ENCODE measurements around the gene HNRNPA1L2.
"Not testable (repeated sequence)": the region's sequence is repeated elsewhere in the genome, so short reads cannot be mapped to it uniquely, and the experiment has no call there.

The HNRNPA1L2 gene

GRCh38 chr13:52642131-52642530, at the start of gene HNRNPA1L2:
Gene HNRNPA1L2, plus strand, starts transcription at chr13:52642431. Its CDS starts 62 bp downstream, at chr13:52642493.
- Histone ChIP-seq H3K36me3 (ENCODE audit: control insufficient read depth in 2 of 2, insufficient read depth in 2 of 2, low read length in 2 of 2) (peaks cover 10% of the 10 kb centered on the region in 2 donors), H3K9ac (ENCODE audit: low read length in 2 of 2) (no peak within 1 kb of the TSS), H3K27ac (ENCODE audit: low read length) (no peak within 1 kb of the TSS), H3K27me3 (ENCODE audit: control insufficient read depth in 1 of 2, insufficient read depth in 2 of 2, low read length in 2 of 2) (no peaks in the 10 kb centered on the region), H3K4me1 (ENCODE audit: control insufficient read depth, insufficient read depth, low read length) (no peaks in the 10 kb centered on the region), H3K9me3 (ENCODE audit: control insufficient read depth in 2 of 2, low read length in 2 of 2) (no peaks in the 10 kb centered on the region), H3K4me3 (ENCODE audit: low read length in 2 of 2) (no peak within 1 kb of the TSS)

GRCh38 chr13:52593175-52593574, 49.1 kb upstream of the HNRNPA1L2 start:
- H3K27ac ChIP-seq (ENCODE audit: low read length); H3K36me3 ChIP-seq (ENCODE audit: control insufficient read depth in 2 of 2, insufficient read depth in 2 of 2, low read length in 2 of 2); H3K4me3 ChIP-seq (ENCODE audit: low read length in 2 of 2); H3K4me1 ChIP-seq (ENCODE audit: control insufficient read depth, insufficient read depth, low read length); H3K27me3 ChIP-seq (ENCODE audit: control insufficient read depth in 1 of 2, insufficient read depth in 2 of 2, low read length in 2 of 2); H3K9ac ChIP-seq (ENCODE audit: low read length in 2 of 2); H3K9me3 ChIP-seq (ENCODE audit: control insufficient read depth in 2 of 2, low read length in 2 of 2): not testable (repeated sequence)

- H3K9me3 ChIP-seq (ENCODE audit: control insufficient read depth in 2 of 2, low read length in 2 of 2); H3K4me1 ChIP-seq (ENCODE audit: control insufficient read depth, insufficient read depth, low read length); H3K4me3 ChIP-seq (ENCODE audit: low read length in 2 of 2); H3K36me3 ChIP-seq (ENCODE audit: control insufficient read depth in 2 of 2, insufficient read depth in 2 of 2, low read length in 2 of 2); H3K27me3 ChIP-seq (ENCODE audit: control insufficient read depth in 1 of 2, insufficient read depth in 2 of 2, low read length in 2 of 2); H3K27ac ChIP-seq (ENCODE audit: low read length); H3K9ac ChIP-seq (ENCODE audit: low read length in 2 of 2): not testable (repeated sequence)
These were observed 48.4 kb upstream of the HNRNPA1L2 start for GRCh38 chr13:52593812-52594211.

- not testable (repeated sequence) for H3K9ac ChIP-seq (ENCODE audit: low read length in 2 of 2); H3K27me3 ChIP-seq (ENCODE audit: control insufficient read depth in 1 of 2, insufficient read depth in 2 of 2, low read length in 2 of 2); H3K9me3 ChIP-seq (ENCODE audit: control insufficient read depth in 2 of 2, low read length in 2 of 2); H3K27ac ChIP-seq (ENCODE audit: low read length); H3K36me3 ChIP-seq (ENCODE audit: control insufficient read depth in 2 of 2, insufficient read depth in 2 of 2, low read length in 2 of 2); H3K4me3 ChIP-seq (ENCODE audit: low read length in 2 of 2); H3K4me1 ChIP-seq (ENCODE audit: control insufficient read depth, insufficient read depth, low read length)
These were observed 47.9 kb upstream of the HNRNPA1L2 start for GRCh38 chr13:52594295-52594694.

GRCh38 chr13:52597676-52598075, 44.6 kb upstream of the HNRNPA1L2 start:
- Histone ChIP-seq H3K9ac (ENCODE audit: low read length in 2 of 2) (no peak overlapping the region), H3K27me3 (ENCODE audit: control insufficient read depth in 1 of 2, insufficient read depth in 2 of 2, low read length in 2 of 2) (no peaks in the 10 kb centered on the region), H3K9me3 (ENCODE audit: control insufficient read depth in 2 of 2, low read length in 2 of 2) (no peaks in the 10 kb centered on the region), H3K4me1 (ENCODE audit: control insufficient read depth, insufficient read depth, low read length) (peaks cover 10% of the 10 kb centered on the region), H3K27ac (ENCODE audit: low read length) (no peak overlapping the region), H3K36me3 (ENCODE audit: control insufficient read depth in 2 of 2, insufficient read depth in 2 of 2, low read length in 2 of 2) (no peaks in the 10 kb centered on the region), H3K4me3 (ENCODE audit: low read length in 2 of 2) (no peak overlapping the region)

- H3K4me3 ChIP-seq (ENCODE audit: low read length in 2 of 2), result peak overlapping the region; percentile 54 to 85
- H3K4me1 ChIP-seq (ENCODE audit: control insufficient read depth, insufficient read depth, low read length), result peaks cover 10% of the 10 kb centered on the region
- peak overlapping the region; percentile 76 for H3K27ac ChIP-seq (ENCODE audit: low read length)
- no peaks in the 10 kb centered on the region for H3K27me3 ChIP-seq (ENCODE audit: control insufficient read depth in 1 of 2, insufficient read depth in 2 of 2, low read length in 2 of 2)
- peak overlapping the region; percentile 74 to 80 for H3K9ac ChIP-seq (ENCODE audit: low read length in 2 of 2)
- no peaks in the 10 kb centered on the region for H3K36me3 ChIP-seq (ENCODE audit: control insufficient read depth in 2 of 2, insufficient read depth in 2 of 2, low read length in 2 of 2)
- H3K9me3 ChIP-seq (ENCODE audit: control insufficient read depth in 2 of 2, low read length in 2 of 2), result no peaks in the 10 kb centered on the region
These were observed 43.0 kb upstream of the HNRNPA1L2 start for GRCh38 chr13:52599037-52599847.

GRCh38 chr13:52599848-52600603, 42.2 kb upstream of the HNRNPA1L2 start:
- H3K4me3 ChIP-seq (ENCODE audit: low read length in 2 of 2), result peak overlapping the region; percentile 54 to 85
- H3K9me3 ChIP-seq (ENCODE audit: control insufficient read depth in 2 of 2, low read length in 2 of 2), result no peaks in the 10 kb centered on the region
- peaks cover 10% of the 10 kb centered on the region for H3K4me1 ChIP-seq (ENCODE audit: control insufficient read depth, insufficient read depth, low read length)
- peak overlapping the region; percentile 76 for H3K27ac ChIP-seq (ENCODE audit: low read length)
- no peaks in the 10 kb centered on the region for H3K27me3 ChIP-seq (ENCODE audit: control insufficient read depth in 1 of 2, insufficient read depth in 2 of 2, low read length in 2 of 2)
- no peaks in the 10 kb centered on the region for H3K36me3 ChIP-seq (ENCODE audit: control insufficient read depth in 2 of 2, insufficient read depth in 2 of 2, low read length in 2 of 2)
- peak overlapping the region; percentile 74 to 80 for H3K9ac ChIP-seq (ENCODE audit: low read length in 2 of 2)

GRCh38 chr13:52600666-52601065, 41.6 kb upstream of the HNRNPA1L2 start:
- H3K9ac ChIP-seq (ENCODE audit: low read length in 2 of 2), result peak overlapping the region; percentile 64 to 80
- no peaks in the 10 kb centered on the region for H3K9me3 ChIP-seq (ENCODE audit: control insufficient read depth in 2 of 2, low read length in 2 of 2)
- peak overlapping the region; percentile 54 to 85 for H3K4me3 ChIP-seq (ENCODE audit: low read length in 2 of 2)
- no peaks in the 10 kb centered on the region for H3K36me3 ChIP-seq (ENCODE audit: control insufficient read depth in 2 of 2, insufficient read depth in 2 of 2, low read length in 2 of 2)
- no peaks in the 10 kb centered on the region for H3K27me3 ChIP-seq (ENCODE audit: control insufficient read depth in 1 of 2, insufficient read depth in 2 of 2, low read length in 2 of 2)
- H3K27ac ChIP-seq (ENCODE audit: low read length), result peak overlapping the region; percentile 37
- peaks cover 10% of the 10 kb centered on the region for H3K4me1 ChIP-seq (ENCODE audit: control insufficient read depth, insufficient read depth, low read length)

GRCh38 chr13:52603316-52603715, 38.9 kb upstream of the HNRNPA1L2 start:
- not testable (repeated sequence) for H3K9me3 ChIP-seq (ENCODE audit: control insufficient read depth in 2 of 2, low read length in 2 of 2); H3K9ac ChIP-seq (ENCODE audit: low read length in 2 of 2); H3K27ac ChIP-seq (ENCODE audit: low read length); H3K27me3 ChIP-seq (ENCODE audit: control insufficient read depth in 1 of 2, insufficient read depth in 2 of 2, low read length in 2 of 2); H3K36me3 ChIP-seq (ENCODE audit: control insufficient read depth in 2 of 2, insufficient read depth in 2 of 2, low read length in 2 of 2); H3K4me1 ChIP-seq (ENCODE audit: control insufficient read depth, insufficient read depth, low read length); H3K4me3 ChIP-seq (ENCODE audit: low read length in 2 of 2)

- not testable (repeated sequence) for H3K9ac ChIP-seq (ENCODE audit: low read length in 2 of 2); H3K27me3 ChIP-seq (ENCODE audit: control insufficient read depth in 1 of 2, insufficient read depth in 2 of 2, low read length in 2 of 2); H3K36me3 ChIP-seq (ENCODE audit: control insufficient read depth in 2 of 2, insufficient read depth in 2 of 2, low read length in 2 of 2); H3K4me3 ChIP-seq (ENCODE audit: low read length in 2 of 2); H3K27ac ChIP-seq (ENCODE audit: low read length); H3K9me3 ChIP-seq (ENCODE audit: control insufficient read depth in 2 of 2, low read length in 2 of 2); H3K4me1 ChIP-seq (ENCODE audit: control insufficient read depth, insufficient read depth, low read length)
These were observed 36.1 kb upstream of the HNRNPA1L2 start for GRCh38 chr13:52606126-52606525.

- not testable (repeated sequence) for H3K9ac ChIP-seq (ENCODE audit: low read length in 2 of 2); H3K4me3 ChIP-seq (ENCODE audit: low read length in 2 of 2); H3K27me3 ChIP-seq (ENCODE audit: control insufficient read depth in 1 of 2, insufficient read depth in 2 of 2, low read length in 2 of 2); H3K27ac ChIP-seq (ENCODE audit: low read length); H3K4me1 ChIP-seq (ENCODE audit: control insufficient read depth, insufficient read depth, low read length); H3K9me3 ChIP-seq (ENCODE audit: control insufficient read depth in 2 of 2, low read length in 2 of 2); H3K36me3 ChIP-seq (ENCODE audit: control insufficient read depth in 2 of 2, insufficient read depth in 2 of 2, low read length in 2 of 2)
These were observed 35.4 kb upstream of the HNRNPA1L2 start for GRCh38 chr13:52606795-52607194.

All from stomach smooth muscle (tissue), 2 donors.